Measurements from ENCODE around the gene RFNG. TPM values are rescaled to one million over a fixed set of nuclear protein-coding genes. Genes with fewer than 3 reads are reported as not detected.

The RFNG gene
- total RNA-seq, 1 donor from 2014 or later, result 40.2 TPM

- H3K79me2 ChIP-seq (ENCODE audit: insufficient read depth, low read length), result peaks cover 43% of the 10 kb centered on the region
- H3K4me2 ChIP-seq (ENCODE audit: low read length), result peak overlapping the region; percentile 99
- no peaks in the 10 kb centered on the region for H3K27me3 Mint-ChIP-seq (ENCODE audit: low read depth, unreplicated experiment)
- H3K27ac Mint-ChIP-seq (ENCODE audit: unreplicated experiment), result peak overlapping the region; percentile 47
- H3K27ac ChIP-seq (ENCODE audit: low read depth, low read length), result no peak overlapping the region
- peaks cover 5% of the 10 kb centered on the region for H3K4me1 Mint-ChIP-seq (ENCODE audit: low read depth, unreplicated experiment)
- DNase-seq (ENCODE audit: low read depth) (no peak), FAIRE-seq (no peak)
- H3K9me3 Mint-ChIP-seq (ENCODE audit: unreplicated experiment), result no peaks in the 10 kb centered on the region
- no peaks in the 10 kb centered on the region for H3K36me3 ChIP-seq (ENCODE audit: insufficient read depth, low read length)
- peaks cover 17% of the 10 kb centered on the region for H3K4me1 ChIP-seq (ENCODE audit: insufficient read depth, low read length)
- H4K20me1 ChIP-seq (ENCODE audit: insufficient read depth, low read length), result peaks cover 20% of the 10 kb centered on the region
- peak overlapping the region; percentile 56 for H2AFZ ChIP-seq (ENCODE audit: low read depth, low read length)
- H3K36me3 Mint-ChIP-seq (ENCODE audit: low read depth, unreplicated experiment), result peaks cover 10% of the 10 kb centered on the region
- H3K4me3 Mint-ChIP-seq (ENCODE audit: unreplicated experiment), result peak overlapping the region; percentile 88
- no peaks in the 10 kb centered on the region for H3K27me3 ChIP-seq (ENCODE audit: insufficient read depth, low read length)
- H3K4me3 ChIP-seq (ENCODE audit: insufficient read depth, low read depth, low read length), result peak overlapping the region; percentile 62
- H3K9me3 ChIP-seq (ENCODE audit: insufficient read depth, low read depth, low read length), result no peaks in the 10 kb centered on the region
- no peak for TF ChIP-seq EZH2 (IDR thresholded peaks at IDR 0.05; ENCODE audit: insufficient read depth, low read length)
- TF ChIP-seq CTCF (IDR thresholded peaks at IDR 0.05; ENCODE audit: insufficient read depth, low read depth, low read length), result no peak
- H3K9ac ChIP-seq (ENCODE audit: low read length), result peak overlapping the region; percentile 89
These were observed 610 bp downstream of the RFNG start for GRCh38 chr17:82050761-82051641.

- Histone ChIP-seq H3K27me3 (ENCODE audit: insufficient read depth, low read length) (no peaks in the 10 kb centered on the region), H3K36me3 (ENCODE audit: insufficient read depth, low read length) (no peaks in the 10 kb centered on the region), H3K4me2 (ENCODE audit: low read length) (peak overlapping the region; percentile 99), H2AFZ (ENCODE audit: low read depth, low read length) (no peak overlapping the region), H3K4me3 (ENCODE audit: insufficient read depth, low read depth, low read length) (peak overlapping the region; percentile 62), H3K79me2 (ENCODE audit: insufficient read depth, low read length) (peaks cover 42% of the 10 kb centered on the region), H3K9me3 (ENCODE audit: insufficient read depth, low read depth, low read length) (no peaks in the 10 kb centered on the region), H3K9ac (ENCODE audit: low read length) (peak overlapping the region; percentile 89), H3K4me1 (ENCODE audit: insufficient read depth, low read length) (peaks cover 17% of the 10 kb centered on the region), H3K27ac (ENCODE audit: low read depth, low read length) (no peak overlapping the region), H4K20me1 (ENCODE audit: insufficient read depth, low read length) (peaks cover 16% of the 10 kb centered on the region)
- TF ChIP-seq EZH2 (IDR thresholded peaks at IDR 0.05; ENCODE audit: insufficient read depth, low read length) (no peak), CTCF (IDR thresholded peaks at IDR 0.05; ENCODE audit: insufficient read depth, low read depth, low read length) (no peak)
- Mint-ChIP-seq H3K36me3 (ENCODE audit: low read depth, unreplicated experiment) (peaks cover 10% of the 10 kb centered on the region), H3K4me1 (ENCODE audit: low read depth, unreplicated experiment) (peaks cover 5% of the 10 kb centered on the region), H3K27ac (ENCODE audit: unreplicated experiment) (no peak overlapping the region), H3K9me3 (ENCODE audit: unreplicated experiment) (no peaks in the 10 kb centered on the region), H3K4me3 (ENCODE audit: unreplicated experiment) (peak overlapping the region; percentile 88), H3K27me3 (ENCODE audit: low read depth, unreplicated experiment) (no peaks in the 10 kb centered on the region)
- DNase-seq (ENCODE audit: low read depth), result no peak
- no peak for FAIRE-seq
These were observed 1.4 kb downstream of the RFNG start for GRCh38 chr17:82050152-82050760.
